GM12878 (cell line): Measurements from ENCODE around the gene NOTCH3. TPM values are rescaled to one million over a fixed set of nuclear protein-coding genes. Genes with fewer than 3 reads are reported as not detected.

Experiments
- ATAC-seq: fragments of 200-7000 bp; cut with Tn5 transposase; 3 replicates; pipeline ENCODE4 v1.9.1; 2020; ENCODE audit warnings: mild to moderate bottlenecking, moderate library complexity
- BruUV-seq: library from RNA; stranded (reverse); fragments of 400-500 nt; replicated peaks from 2 replicates; lab custom pipeline; 2021; lab: Mats Ljungman, UMichigan
- CTCF ChIA-PET: fragments of 300-600 bp; sonication (Branson Sonifier 250); formaldehyde crosslinking; extraction: SDS; loops from one replicate; lab custom pipeline; 2021; ENCODE audit warnings: inconsistent platforms; lab: Yijun Ruan, JAX
- POLR2A ChIA-PET: fragments of 350-600 bp; formaldehyde crosslinking; extraction: SDS; loops from one replicate; lab custom pipeline; 2021; ENCODE audit warnings: inconsistent platforms; lab: Charles Lee
- RAD21 ChIA-PET: fragments of 300-600 bp; sonication (Branson Sonifier 250); formaldehyde crosslinking; loops from one replicate; lab custom pipeline; 2023; ENCODE audit warnings: antibody characterized with exemption; ENCODE audit not compliant: unreplicated experiment; lab: Charles Lee
- SMC1A ChIA-PET: fragments of 300-600 bp; sonication (Branson Sonifier 250); formaldehyde crosslinking; loops from one replicate; lab custom pipeline; 2023; ENCODE audit not compliant: unreplicated experiment, uncharacterized antibody; lab: Charles Lee
- DNase-seq: peaks from one replicate; pipeline ENCODE4 v3.0.0-alpha.2; 2011; ENCODE audit warnings: low read depth, low spot score
- FAIRE-seq: peaks from 3 replicates; lab custom pipeline; 2011; peaks lifted over from hg19 to GRCh38; lab: Jason Lieb, UNC
- H2AFZ ChIP-seq: 2 replicates; pipeline ENCODE4 v1.6.0; 2011; ENCODE audit warnings: low read depth, low read length, control low read depth; ENCODE audit not compliant: control insufficient read depth
- H3K27ac ChIP-seq: 2 replicates; pipeline ENCODE4 v1.5.1; 2011; ENCODE audit warnings: control low read depth; ENCODE audit not compliant: control insufficient read depth, insufficient read depth
- H3K27me3 ChIP-seq, 2 experiments: replicated peaks in 1 of 2; 2 replicates each; pipeline versions ENCODE4 v1.6.0 to v1.6.1; 2011; ENCODE audit warnings: low read length in 1 of 2; ENCODE audit not compliant: control insufficient read depth in 2 of 2, insufficient read depth in 2 of 2
- H3K36me3 ChIP-seq, 2 experiments: 2 replicates each; pipeline ENCODE4 v1.5.1; 2011; ENCODE audit warnings: low read length in 1 of 2; ENCODE audit not compliant: control insufficient read depth in 2 of 2, insufficient read depth in 2 of 2
- H3K4me1 ChIP-seq: 2 replicates; pipeline ENCODE4 v1.6.1; 2011; ENCODE audit warnings: mild to moderate bottlenecking, low read length, moderate library complexity, mixed read lengths; ENCODE audit not compliant: control insufficient read depth, insufficient read depth
- H3K4me2 ChIP-seq: 2 replicates; pipeline ENCODE4 v1.6.0; 2011; ENCODE audit warnings: control low read depth; ENCODE audit not compliant: control insufficient read depth, insufficient read depth
- H3K4me3 ChIP-seq: fragments of 200-600 bp; sonication (generic); 2 replicates; pipeline ENCODE4 v1.5.1; 2016
- H3K79me2 ChIP-seq: 2 replicates; pipeline ENCODE4 v1.6.0; 2011; ENCODE audit warnings: low read length; ENCODE audit not compliant: control insufficient read depth, insufficient read depth
- H3K9ac ChIP-seq: 2 replicates; pipeline ENCODE4 v1.8.0; 2011; ENCODE audit warnings: low read length, control low read depth, mixed read lengths; ENCODE audit not compliant: control insufficient read depth, insufficient read depth
- H3K9me3 ChIP-seq: replicated peaks from 3 replicates; pipeline ENCODE4 v1.5.1; 2011; ENCODE audit warnings: mild to moderate bottlenecking, low read length; ENCODE audit not compliant: control insufficient read depth, insufficient read depth
- H4K20me1 ChIP-seq: 2 replicates; pipeline ENCODE4 v1.6.0; 2011; ENCODE audit not compliant: control insufficient read depth, insufficient read depth
- BCL3 ChIP-seq: IDR thresholded peaks from 2 replicates; pipeline ENCODE4 v1.6.1; 2011; ENCODE audit warnings: borderline replicate concordance, low read depth, mild to moderate bottlenecking, moderate library complexity, low read length; ENCODE audit not compliant: insufficient read depth, poor library complexity, severe bottlenecking
- E2F8 ChIP-seq: fragments of 450-650 bp; IDR thresholded peaks from 2 replicates; pipeline ENCODE4 v1.6.1; 2018; ENCODE audit warnings: mild to moderate bottlenecking, low read depth, moderate library complexity; ENCODE audit not compliant: partially characterized antibody
- GATAD2B ChIP-seq: fragments of 450-650 bp; conservative IDR thresholded peaks from 2 replicates; pipeline ENCODE4 v1.6.1; 2017; ENCODE audit warnings: low read depth, mild to moderate bottlenecking, moderate library complexity
- IRF4 ChIP-seq: IDR thresholded peaks from 2 replicates; pipeline ENCODE4 v1.6.1; 2011; ENCODE audit warnings: low read depth, low read length
- IRF5 ChIP-seq: fragments of 450-650 bp; IDR thresholded peaks from 2 replicates; pipeline ENCODE4 v1.6.1; 2017; ENCODE audit warnings: borderline replicate concordance
- KAT2A ChIP-seq: conservative IDR thresholded peaks from 2 replicates; pipeline ENCODE4 v1.6.1; 2011; ENCODE audit warnings: low read depth, low read length; ENCODE audit not compliant: control insufficient read depth
- MEF2A ChIP-seq: IDR thresholded peaks from 2 replicates; pipeline ENCODE4 v1.6.1; 2011; ENCODE audit warnings: low read depth, mild to moderate bottlenecking, low read length, moderate library complexity; ENCODE audit not compliant: insufficient read depth
- NBN ChIP-seq: fragments of 450-650 bp; IDR thresholded peaks from 2 replicates; pipeline ENCODE4 v1.6.1; 2016
- NFYB ChIP-seq: IDR thresholded peaks from 2 replicates; pipeline ENCODE4 v1.6.1; 2011; ENCODE audit warnings: low read depth, mild to moderate bottlenecking, low read length, improper control_type of control experiment, moderate library complexity; ENCODE audit not compliant: insufficient read depth
- RELA ChIP-seq: fragments of 450-650 bp; IDR thresholded peaks from 2 replicates; pipeline ENCODE4 v1.8.0; 2014; ENCODE audit warnings: borderline replicate concordance; ENCODE audit not compliant: partially characterized antibody
- ZNF384 ChIP-seq: IDR thresholded peaks from 2 replicates; pipeline ENCODE4 v1.6.1; 2012; ENCODE audit warnings: low read depth, mild to moderate bottlenecking, low read length, improper control_type of control experiment, borderline replicate concordance
- WGBS: methylation state at CpG from one replicate; pipeline ENCODE4 v1.1.6; 2016; ENCODE audit warnings: low lambda C conversion rate; ENCODE audit not compliant: insufficient replicate concordance, insufficient coverage; ENCODE audit errors: missing lambda C conversion rate; 5-methylcytosine and 5-hydroxymethylcytosine counted together
- in situ Hi-C: fragments of 300-500 bp; cut with MboI; formaldehyde crosslinking; loops from 9 replicates; pipeline ENCODE4 v1.14.3; 2018; ENCODE audit warnings: mixed read lengths
- intact Hi-C: fragments of 100-400 bp; cut with micrococcal nuclease; formaldehyde crosslinking; loops from one replicate; pipeline ENCODE4 v1.14.2; 2022; ENCODE audit not compliant: unreplicated experiment
- polyA plus RNA-seq, 11 experiments: library from polyadenylated mRNA; depleted of rRNA in 4 of 11; unstranded in 6 of 11; stranded (reverse) in 5 of 11; fragments of >200 nt; fragmentation: Nextera tagmentation in 4 of 11; fragmentation: Illumina TruSeq in 1 of 11; extraction: Ambion mirVana in 4 of 11; extraction: Trizol in 1 of 11; gene quantifications; 1 replicate in 1 of 11; 2 replicates in 10 of 11; pipeline versions ENCODE4 v1.2.1 to v1.2.3, GENCODE V29; 2011 to 2016; ENCODE audit warnings: inconsistent platforms in 2 of 11, missing spikeins in 2 of 11, low read depth in 1 of 11
- total RNA-seq, 4 experiments: library from RNA; depleted of rRNA in 3 of 4; stranded (reverse); fragments of >200 nt in 3 of 4; fragmentation: Illumina TruSeq in 1 of 4; extraction: Trizol in 1 of 4; gene quantifications; 2 replicates each; pipeline versions ENCODE4 v1.2.1 to v1.2.3, GENCODE V29; 2013 to 2021

The NOTCH3 gene
- total and polyA plus RNA-seq, 10 of the 15 experiments (the other 5 are each of a cell fraction or from before 2014, with no cell fraction given): 0.01 to 0.42 (median 0.10) TPM; not detected in 5

GRCh38 chr19:15159251-15159650 is 41.5 kb downstream of the NOTCH3 start:
- intact Hi-C loops (no loop called here), in situ Hi-C loops (no loop called here)
- Histone ChIP-seq H2AFZ (no peak overlapping the region), H4K20me1 (no peaks in the 10 kb centered on the region), H3K4me2 (no peak overlapping the region), H3K9ac (no peak overlapping the region), H3K9me3 (peaks cover under 1% of the 10 kb centered on the region; the same call in 2 of the 3 replicates), H3K27ac (no peak overlapping the region), H3K27me3 (no peaks in the 10 kb centered on the region), H3K36me3 (no peaks in the 10 kb centered on the region)
- ChIA-PET POLR2A (no interaction called here), RAD21 (no interaction called here), CTCF (interaction anchor here (0.6 to 1.3 kb wide), 6 partner anchors 10 to 396 kb away, joined by 3 to 5 read pairs (median 3); no protein-coding TSS in a partner anchor)
- DNase-seq: no peak
- 0% methylated on average over 3 of the region's 3 CpGs for WGBS
- no TSS peak for BruUV-seq
- TF ChIP-seq IRF4 (no peak), IRF5 (no peak), NFYB (peak; percentile 87)
- TF ChIP-seq, all 136 proteins: peak for 1
- Histone ChIP-seq H3K4me1 (no peaks in the 10 kb centered on the region), H3K79me2 (no peaks in the 10 kb centered on the region), H3K4me3 (no peak overlapping the region)
- SMC1A ChIA-PET: no interaction called here
- FAIRE-seq (no peak), ATAC-seq (no peak)

- Histone ChIP-seq H4K20me1 (no peaks in the 10 kb centered on the region), H3K27me3 (no peaks in the 10 kb centered on the region), H3K9ac (no peak overlapping the region), H3K79me2 (no peaks in the 10 kb centered on the region), H3K36me3 (no peaks in the 10 kb centered on the region), H3K4me2 (no peak overlapping the region), H3K4me3 (no peak overlapping the region), H3K4me1 (no peaks in the 10 kb centered on the region), H3K9me3 (peaks cover 3% of the 10 kb centered on the region; the same call in 2 of the 3 replicates), H2AFZ (no peak overlapping the region), H3K27ac (no peak overlapping the region)
- no TSS peak for BruUV-seq
- 66% methylated on average over 4 of the region's 4 CpGs for WGBS
- intact Hi-C loops (no loop called here), in situ Hi-C loops (no loop called here)
- ChIA-PET SMC1A (no interaction called here), CTCF (interaction anchor here (1.1 kb wide), 1 partner anchor 400 kb away, joined by 3 read pairs; no protein-coding TSS in a partner anchor), POLR2A (no interaction called here), RAD21 (no interaction called here)
- FAIRE-seq (no peak), ATAC-seq (no peak), DNase-seq (no peak)
- TF ChIP-seq ZNF384: no peak
- TF ChIP-seq KAT2A: no peak
- no peak for TF ChIP-seq E2F8
- no peak for TF ChIP-seq GATAD2B
- TF ChIP-seq NBN: no peak
- TF ChIP-seq MEF2A: no peak
- TF ChIP-seq BCL3: no peak
- TF ChIP-seq RELA: no peak
Observed at GRCh38 chr19:15156391-15156790, 44.4 kb downstream of the NOTCH3 start.
